ENCODE results near the gene CR1L. TPM values are rescaled to one million over a fixed set of nuclear protein-coding genes. Genes with fewer than 3 reads are reported as not detected.

CR1L gene
- total and polyA plus RNA-seq, 2 of the 8 experiments (the other 6 are each of a cell fraction or from before 2014, with no cell fraction given), result 0.39 TPM; not detected in 1

DNA sequence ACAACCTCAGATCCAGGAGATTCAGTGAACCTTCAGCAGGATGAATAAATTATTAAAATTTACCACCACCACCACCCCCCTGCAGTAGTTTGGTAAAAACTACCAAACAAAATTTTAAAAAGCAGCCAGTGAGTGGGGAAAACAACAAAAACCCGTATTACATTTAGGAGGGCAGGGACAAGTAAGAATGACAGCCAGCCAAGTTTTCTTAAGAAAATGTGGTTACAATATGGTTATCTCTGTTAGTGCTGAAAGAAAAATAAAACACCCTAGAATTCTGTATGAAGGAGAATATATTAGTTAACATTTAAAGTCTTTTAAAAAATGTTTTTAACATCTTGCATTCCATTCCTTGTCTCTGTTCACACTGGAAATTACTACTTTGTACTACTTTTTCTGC, 121.6 kb downstream of the CR1L start:
- Histone ChIP-seq H3K23ac (ENCODE audit: insufficient read length) (no peak overlapping the region), H3K18ac (ENCODE audit: extremely low read depth, low read length) (no peak overlapping the region), H3K4me3 (ENCODE audit: extremely low read depth in 1 of 4, insufficient read depth in 2 of 4, low read depth in 3 of 4, low read length in 4 of 4) (no peak overlapping the region), H3K23me2 (ENCODE audit: low read depth, low read length) (no peaks in the 10 kb centered on the region), H4K20me1 (replicated peaks in 1 of 2; ENCODE audit: control insufficient read depth in 1 of 2, insufficient read depth in 2 of 2, low read length in 2 of 2) (peaks cover 4% of the 10 kb centered on the region in 2 experiments), H4K91ac (replicated peaks; ENCODE audit: insufficient read length, low read length) (no peak overlapping the region), H2BK12ac (ENCODE audit: low read depth, low read length) (no peak overlapping the region), H2BK5ac (ENCODE audit: low read depth, low read length) (no peak overlapping the region), H2AFZ (ENCODE audit: low read length) (no peak overlapping the region), H3K27ac (ENCODE audit: low read depth, low read length) (no peak overlapping the region), H3K9me3 (ENCODE audit: insufficient read depth in 2 of 2, low read depth in 1 of 2, low read length in 1 of 2) (no peaks in the 10 kb centered on the region), H3K4me1 (replicated peaks in 1 of 4; ENCODE audit: control insufficient read depth in 3 of 4, insufficient read depth in 4 of 4, low read length in 3 of 4) (no peaks in the 10 kb centered on the region), H3K36me3 (ENCODE audit: control insufficient read depth in 2 of 4, insufficient read depth in 4 of 4, low read length in 3 of 4) (peaks cover 7 to 86% (median 51%) of the 10 kb centered on the region in 4 experiments), H3K79me2 (ENCODE audit: control insufficient read depth in 1 of 2, insufficient read depth in 2 of 2, low read length in 2 of 2) (peaks cover 0 to 31% of the 10 kb centered on the region in 2 experiments; a peak in 2 of 4 replicates), H3K27me3 (replicated peaks in 1 of 4; ENCODE audit: control insufficient read depth in 3 of 4, extremely low read depth in 1 of 4, insufficient read depth in 3 of 4, low read length in 3 of 4) (no peaks in the 10 kb centered on the region), H2AK5ac (ENCODE audit: low read depth, low read length) (no peak overlapping the region), H2BK15ac (ENCODE audit: low read length) (no peak overlapping the region), H3K4me2 (ENCODE audit: insufficient read depth in 1 of 2, low read depth in 2 of 2, low read length in 2 of 2) (no peak overlapping the region), H3K14ac (ENCODE audit: insufficient read length) (no peak overlapping the region), H4K8ac (ENCODE audit: extremely low read depth, insufficient read depth, low read length) (no peak overlapping the region), H3K9ac (replicated peaks in 1 of 4; ENCODE audit: extremely low read depth in 1 of 4, low read depth in 3 of 4, low read length in 3 of 4) (no peak overlapping the region), H2BK20ac (ENCODE audit: low read length) (no peak overlapping the region), H2BK120ac (replicated peaks; ENCODE audit: low read depth, low read length) (no peak overlapping the region), H3K4ac (replicated peaks; ENCODE audit: insufficient read length, low read depth, low read length) (no peak overlapping the region), H3K79me1 (ENCODE audit: low read depth, low read length) (no peaks in the 10 kb centered on the region), H3K56ac (replicated peaks; ENCODE audit: insufficient read length, low read depth, low read length) (no peak overlapping the region), H4K5ac (ENCODE audit: insufficient read length, low read depth, low read length) (no peak overlapping the region)
- CTCF ChIA-PET (ENCODE audit: partially characterized antibody), result no interaction called here
- no peak for FAIRE-seq
- DNase-seq (ENCODE audit: low read depth in 1 of 2, low spot score in 2 of 2), result no peak
- WGBS, 2 experiments (ENCODE audit: extremely low coverage in 1 of 2, insufficient coverage in 1 of 2, insufficient read length in 1 of 2, insufficient replicate concordance in 2 of 2, low coverage in 1 of 2, low lambda C conversion rate in 2 of 2, missing lambda C conversion rate in 1 of 2), result 95% methylated on average over 1 of the region's 1 CpG; no CpG with 5 or more reads in 1 of the 2 experiments
- POLR2A ChIA-PET (ENCODE audit: partially characterized antibody), result no interaction called here
- TF ChIP-seq SP4 (IDR thresholded peaks at IDR 0.05; ENCODE audit: low read length) (no peak), FOSL1 (IDR thresholded peaks at IDR 0.05; ENCODE audit: insufficient read depth, low read depth, low read length) (no peak), RAD21 (IDR thresholded peaks at IDR 0.05 in 1 of 2, conservative IDR thresholded peaks at IDR 0.05 in 1 of 2; ENCODE audit: low read depth in 2 of 2, low read length in 2 of 2) (no peak), USF2 (IDR thresholded peaks at IDR 0.05; ENCODE audit: low read length) (no peak), SIX5 (IDR thresholded peaks at IDR 0.05; ENCODE audit: low read depth, low read length) (no peak), NANOG (IDR thresholded peaks at IDR 0.05; ENCODE audit: insufficient read depth, low read depth, low read length, poor library complexity, severe bottlenecking) (no peak)
